Activated T-helper 9 cell treated with anti-CD3 and anti-CD28 coated beads, Interleukin-2, amount 50 U/mL, for 16 hours (primary cell): ENCODE data around the gene IDH3B.

Source experiments
- DNase-seq: peaks from one replicate; pipeline ENCODE4 v3.0.0-alpha.2; 2020; ENCODE audit warnings: low read depth

Gene IDH3B

GRCh38 chr20:2617099-2617714 lies 46.8 kb downstream of the IDH3B start:
- DNase-seq = no peak

GRCh38 chr20:2616634-2617033 lies 47.4 kb downstream of the IDH3B start:
- no peak for DNase-seq

DNA sequence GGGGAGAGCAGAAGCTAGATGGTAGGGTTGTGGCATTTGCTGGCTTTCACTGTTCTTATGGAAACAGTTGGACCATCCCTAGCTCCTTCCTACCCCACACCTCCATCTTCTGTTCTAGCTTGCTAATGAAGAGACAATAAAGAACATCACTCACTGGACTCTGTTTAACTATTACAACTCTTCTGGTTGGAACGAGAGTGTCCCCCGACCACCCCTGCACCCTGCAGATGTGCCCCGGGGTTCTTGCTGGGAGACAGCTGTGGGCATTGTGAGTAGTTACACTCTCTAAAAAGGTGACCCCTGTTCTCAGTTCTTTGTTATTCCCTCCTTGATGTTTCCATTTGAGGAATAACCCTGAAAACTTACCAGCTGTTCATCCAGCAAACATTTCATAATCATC lies 51.9 kb downstream of the IDH3B start:
- DNase-seq = no peak

DNA sequence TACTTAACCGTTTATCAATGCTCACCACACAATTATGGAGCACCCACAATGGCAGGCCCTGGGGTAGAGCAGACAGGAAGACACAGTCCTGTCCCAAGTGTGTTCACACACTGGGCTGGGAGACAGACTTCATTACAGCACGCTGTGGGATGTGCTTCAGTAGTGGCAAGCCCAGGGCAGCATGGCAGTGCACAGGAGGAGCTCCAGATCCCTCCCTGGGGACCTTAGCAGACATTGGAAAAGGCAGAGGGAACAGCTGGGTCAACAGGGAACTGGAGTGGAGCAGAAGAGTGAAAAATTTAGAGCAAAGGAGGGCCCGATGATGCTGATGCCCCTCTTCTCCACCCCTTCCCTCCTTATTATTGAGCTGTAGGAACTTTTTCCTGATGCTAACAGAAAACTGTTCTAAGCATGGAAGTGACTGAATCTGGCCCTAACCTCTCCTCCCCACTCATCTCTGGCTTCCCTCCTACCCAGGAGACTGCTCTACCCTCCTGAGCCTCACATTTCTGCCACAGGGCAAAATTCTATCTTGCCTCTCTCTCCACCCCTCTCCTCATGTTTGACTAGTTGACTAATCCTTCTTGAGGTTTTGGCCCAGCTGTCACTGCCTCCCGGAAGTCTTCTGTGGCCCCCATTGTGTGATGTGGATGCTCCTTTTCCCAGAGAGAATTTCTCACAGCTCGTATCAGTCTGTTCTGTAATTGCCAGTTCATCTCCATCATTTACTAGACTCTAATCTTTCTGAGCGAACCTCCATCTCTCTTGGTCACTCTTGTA lies 52.9 kb downstream of the IDH3B start:
- DNase-seq = no peak

DNA sequence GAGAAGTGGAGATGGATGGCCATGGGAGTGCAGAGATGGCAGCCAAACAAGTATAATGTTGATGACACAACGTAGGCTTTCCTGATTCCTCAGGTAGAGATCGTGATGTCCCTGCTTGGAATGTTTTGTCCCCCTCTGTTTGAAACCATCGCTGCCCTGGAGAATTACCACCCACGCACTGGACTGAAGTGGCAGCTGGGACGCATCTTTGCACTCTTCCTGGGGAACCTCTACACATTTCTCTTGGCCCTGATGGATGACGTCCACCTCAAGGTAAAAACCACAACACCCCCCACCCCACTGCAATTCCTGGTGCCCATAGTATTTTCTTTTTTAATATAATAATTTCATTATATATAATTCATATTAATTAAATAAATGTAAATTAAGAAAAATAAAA lies 53.7 kb downstream of the IDH3B start:
- DNase-seq = no peak
